Thyroid gland (tissue), 4 donors: ENCODE data around the gene ROBO4. TPM values are rescaled to one million over a fixed set of nuclear protein-coding genes. Genes with fewer than 3 reads are reported as not detected.

Experiments
- DNase-seq, 2 donors: peaks; one replicate each; pipeline ENCODE4 v3.0.0-alpha.2; 2019
- H3K27ac ChIP-seq, 3 donors: fragments of 200-600 bp; sonication (generic); 1 replicate in 2 of 3; 2 replicates in 1 of 3; pipeline ENCODE4 v1.5.1; 2016 to 2019; ENCODE audit warnings: mild to moderate bottlenecking in 1 of 3, moderate library complexity in 1 of 3
- H3K27me3 ChIP-seq: fragments of 200-600 bp; sonication (generic); one replicate; pipeline ENCODE4 v1.5.1; 2019
- H3K36me3 ChIP-seq, 2 donors: fragments of 200-600 bp; sonication (generic); one replicate each; pipeline ENCODE4 v1.5.1; 2016 to 2019
- H3K4me1 ChIP-seq, 2 donors: fragments of 200-600 bp; sonication (generic); one replicate each; pipeline ENCODE4 v1.5.1; 2017 to 2019
- H3K4me3 ChIP-seq, 3 donors: fragments of 200-600 bp; sonication (generic); replicated peaks in 1 of 3; 1 replicate in 2 of 3; 2 replicates in 1 of 3; pipeline ENCODE4 v1.5.1; 2016; ENCODE audit warnings: mild to moderate bottlenecking in 1 of 3
- H3K9me3 ChIP-seq: fragments of 200-600 bp; sonication (generic); one replicate; pipeline ENCODE4 v1.5.1; 2017
- CTCF ChIP-seq, 6 experiments: fragments of 200-600 bp in 3 of 6; fragments of 450-650 bp in 3 of 6; sonication (generic) in 3 of 6; IDR thresholded peaks; one replicate each; pipeline ENCODE4 v1.5.1; 2016 to 2019; ENCODE audit warnings: antibody characterized with exemption in 6 of 6, mild to moderate bottlenecking in 2 of 6, inconsistent platforms in 1 of 6, moderate library complexity in 1 of 6
- POLR2A ChIP-seq, 2 donors: fragments of 450-650 bp; IDR thresholded peaks; one replicate each; pipeline ENCODE4 v1.6.1; 2017; ENCODE audit warnings: antibody characterized with exemption in 2 of 2, mild to moderate bottlenecking in 2 of 2, moderate library complexity in 1 of 2
- WGBS, 2 donors: methylation state at CpG; one replicate each; pipeline ENCODE4 v1.1.5; 2017; 5-methylcytosine and 5-hydroxymethylcytosine counted together
- intact Hi-C: fragments of 100-400 bp; cut with DNase I; formaldehyde crosslinking; loops from one replicate; pipeline ENCODE4 v1.15.1; 2023
- total RNA-seq, 4 donors: library from RNA; depleted of rRNA; stranded (reverse); fragments of >200 nt; gene quantifications; one replicate each; pipeline ENCODE4 v1.2.3, GENCODE V29; 2016

Gene ROBO4
- total RNA-seq, 4 donors from 2014 or later, result 12.3 to 47.6 (median 32.6) TPM

GRCh38 chr11:124873951-124874350, 23.7 kb downstream of the ROBO4 start:
- no peak for TF ChIP-seq POLR2A (IDR thresholded peaks at IDR 0.05)
- TF ChIP-seq CTCF (IDR thresholded peaks at IDR 0.05), result no peak
- H3K9me3 ChIP-seq, result no peaks in the 10 kb centered on the region
- WGBS, 2 donors, result 94% methylated on average over 8 of the region's 8 CpGs
- H3K27me3 ChIP-seq, result peaks cover 8% of the 10 kb centered on the region
- no peak overlapping the region for H3K27ac ChIP-seq
- no peak for DNase-seq
- H3K36me3 ChIP-seq, result no peaks in the 10 kb centered on the region
- H3K4me1 ChIP-seq, result peaks cover 6 to 27% of the 10 kb centered on the region in 2 donors
- intact Hi-C loops, result no loop called here
- no peak overlapping the region for H3K4me3 ChIP-seq

- TF ChIP-seq POLR2A (IDR thresholded peaks at IDR 0.05), result no peak
- Histone ChIP-seq H3K4me3 (no peak overlapping the region), H3K9me3 (no peaks in the 10 kb centered on the region), H3K4me1 (peaks cover 6 to 25% of the 10 kb centered on the region in 2 donors), H3K27ac (no peak overlapping the region), H3K36me3 (no peaks in the 10 kb centered on the region), H3K27me3 (peaks cover 19% of the 10 kb centered on the region)
- intact Hi-C loops, result no loop called here
- WGBS, 2 donors, result 22 to 31% methylated on average over 7 to 9 of the region's 9 CpGs
- no peak for DNase-seq
These were observed 24.9 kb downstream of the ROBO4 start for GRCh38 chr11:124872741-124873140.

DNA sequence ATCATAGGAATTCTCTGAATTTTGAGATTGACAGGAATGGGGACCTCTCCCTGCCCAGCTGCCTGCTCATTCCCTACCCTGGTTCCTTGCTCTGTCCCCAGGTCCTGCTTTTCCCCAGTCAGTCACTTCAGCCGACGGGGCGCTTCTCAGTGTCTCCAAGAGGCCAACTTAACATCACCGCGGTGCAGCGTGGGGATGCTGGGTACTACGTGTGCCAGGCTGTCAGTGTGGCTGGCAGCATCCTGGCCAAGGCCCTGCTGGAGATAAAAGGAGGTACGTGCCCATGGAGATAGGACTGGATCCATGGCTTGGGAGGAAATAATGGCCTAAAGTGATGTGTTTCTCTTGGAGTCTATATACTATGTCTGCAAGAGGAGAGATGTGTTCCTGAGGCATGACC, 25.4 kb downstream of the ROBO4 start:
- Histone ChIP-seq H3K4me1 (peaks cover 3 to 25% of the 10 kb centered on the region in 2 donors), H3K9me3 (no peaks in the 10 kb centered on the region), H3K4me3 (no peak overlapping the region), H3K27ac (no peak overlapping the region), H3K36me3 (no peaks in the 10 kb centered on the region), H3K27me3 (peaks cover 19% of the 10 kb centered on the region)
- WGBS, 2 donors, result 47 to 58% methylated on average over 8 of the region's 8 CpGs
- intact Hi-C loops, result no loop called here
- TF ChIP-seq CTCF (IDR thresholded peaks at IDR 0.05) (no peak), POLR2A (IDR thresholded peaks at IDR 0.05) (no peak)
- DNase-seq, result no peak

DNA sequence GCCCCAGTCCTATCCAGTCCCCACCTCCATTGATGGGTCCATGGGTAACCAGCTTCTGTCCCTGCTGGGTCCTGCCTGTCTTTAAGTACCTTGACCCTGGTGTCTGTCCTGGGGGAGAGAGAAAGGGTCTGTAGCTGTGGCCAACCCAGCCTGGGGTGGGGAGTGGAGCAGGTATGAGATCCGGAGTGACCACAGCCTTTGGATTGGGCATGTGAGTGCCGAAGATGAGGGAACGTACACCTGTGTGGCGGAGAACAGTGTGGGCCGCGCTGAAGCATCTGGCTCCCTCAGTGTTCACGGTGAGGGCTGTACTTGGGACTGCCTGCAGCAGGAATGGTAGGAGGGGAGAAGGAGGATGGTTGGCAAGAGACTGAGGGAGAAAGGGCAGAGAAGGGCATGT, 27.2 kb downstream of the ROBO4 start:
- Histone ChIP-seq H3K4me1 (peaks cover 12 to 28% of the 10 kb centered on the region in 2 donors), H3K4me3 (no peak overlapping the region), H3K36me3 (no peaks in the 10 kb centered on the region), H3K27me3 (peaks cover 28% of the 10 kb centered on the region), H3K27ac (no peak overlapping the region), H3K9me3 (no peaks in the 10 kb centered on the region)
- intact Hi-C loops, result no loop called here
- TF ChIP-seq CTCF (IDR thresholded peaks at IDR 0.05) (no peak), POLR2A (IDR thresholded peaks at IDR 0.05) (no peak)
- WGBS, 2 donors, result 59 to 65% methylated on average over 7 of the region's 7 CpGs
- DNase-seq, result no peak

DNA sequence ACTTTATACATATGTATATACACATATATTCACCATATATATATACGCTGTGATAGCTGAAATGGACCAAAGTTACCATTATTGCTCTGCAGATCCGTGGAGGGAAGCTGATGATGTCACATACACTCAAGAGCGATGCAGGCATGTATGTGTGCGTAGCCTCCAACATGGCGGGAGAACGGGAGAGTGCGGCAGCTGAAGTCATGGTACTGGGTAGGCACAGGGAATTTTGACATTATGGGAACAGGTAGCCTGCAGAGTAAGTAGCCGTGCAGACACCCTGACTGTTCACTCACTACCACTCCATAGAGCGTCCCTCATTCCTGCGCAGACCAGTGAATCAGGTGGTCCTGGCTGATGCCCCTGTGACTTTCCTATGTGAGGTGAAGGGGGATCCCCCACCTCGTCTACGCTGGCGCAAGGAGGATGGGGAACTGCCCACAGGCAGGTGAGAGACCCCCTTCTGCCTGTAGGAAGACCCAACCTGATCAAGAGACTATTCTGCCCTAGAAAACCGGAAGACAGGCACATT, 27.7 kb downstream of the ROBO4 start:
- DNase-seq, result no peak
- Histone ChIP-seq H3K27ac (no peak overlapping the region), H3K36me3 (no peaks in the 10 kb centered on the region), H3K9me3 (no peaks in the 10 kb centered on the region), H3K4me1 (peaks cover 15 to 33% of the 10 kb centered on the region in 2 donors), H3K27me3 (peaks cover 29% of the 10 kb centered on the region), H3K4me3 (no peak overlapping the region)
- TF ChIP-seq CTCF (IDR thresholded peaks at IDR 0.05), result no peak
- TF ChIP-seq POLR2A (IDR thresholded peaks at IDR 0.05), result no peak
- 58 to 64% methylated on average over 13 to 14 of the region's 14 CpGs for WGBS, 2 donors
- intact Hi-C loops, result loop anchor here (10.0 kb wide), 1 partner anchor 205 kb away; no protein-coding TSS in a partner anchor
